Measurements from ENCODE around the gene ATG2B. TPM values are rescaled to one million over a fixed set of nuclear protein-coding genes. Genes with fewer than 3 reads are reported as not detected.

Gene ATG2B
- total RNA-seq, 1 donor from 2014 or later: 15.8 TPM

- intact Hi-C loops (cut with DNase I): no loop called here
- no peaks in the 10 kb centered on the region for H3K36me3 ChIP-seq
Observed at GRCh38 chr14:96261772-96262655, 101.1 kb downstream of the ATG2B start.

GRCh38 chr14:96261053-96261452 is 102.1 kb downstream of the ATG2B start:
- Histone ChIP-seq H3K4me3 (no peak overlapping the region), H3K27ac (no peak overlapping the region), H3K4me1 (no peaks in the 10 kb centered on the region), H3K27me3 (no peaks in the 10 kb centered on the region), H3K36me3 (no peaks in the 10 kb centered on the region), H3K9me3 (peaks cover 0 to 5% of the 10 kb centered on the region in 2 donors)
- intact Hi-C loops (cut with DNase I): no loop called here
- DNase-seq (ENCODE audit: low spot score in 2 of 2): no peak
- TF ChIP-seq CTCF (IDR thresholded peaks at IDR 0.05): no peak

More at GRCh38 chr14:96261772-96262655, 101.1 kb downstream of the ATG2B start:
- DNase-seq (ENCODE audit: low spot score in 2 of 2): no peak
- no peak for TF ChIP-seq CTCF (IDR thresholded peaks at IDR 0.05)
- Histone ChIP-seq H3K4me3 (no peak overlapping the region), H3K4me1 (no peaks in the 10 kb centered on the region), H3K9me3 (peaks cover 0 to 5% of the 10 kb centered on the region in 2 donors), H3K27me3 (no peaks in the 10 kb centered on the region), H3K27ac (no peak overlapping the region)

GRCh38 chr14:96260341-96260821 is 102.8 kb downstream of the ATG2B start:
- intact Hi-C loops (cut with DNase I): no loop called here
- H3K36me3 ChIP-seq: no peaks in the 10 kb centered on the region
- DNase-seq (ENCODE audit: low spot score in 2 of 2): no peak

GRCh38 chr14:96257900-96258299 is 105.2 kb downstream of the ATG2B start:
- Histone ChIP-seq H3K27ac (no peak overlapping the region), H3K36me3 (no peaks in the 10 kb centered on the region), H3K9me3 (peaks cover 0 to 5% of the 10 kb centered on the region in 2 donors), H3K4me3 (no peak overlapping the region), H3K4me1 (no peaks in the 10 kb centered on the region), H3K27me3 (no peaks in the 10 kb centered on the region)
- DNase-seq (ENCODE audit: low spot score in 2 of 2): no peak
- TF ChIP-seq CTCF (IDR thresholded peaks at IDR 0.05): no peak
- intact Hi-C loops (cut with DNase I): no loop called here

More at GRCh38 chr14:96260341-96260821, 102.8 kb downstream of the ATG2B start:
- TF ChIP-seq CTCF (IDR thresholded peaks at IDR 0.05): no peak
- no peaks in the 10 kb centered on the region for H3K4me1 ChIP-seq
- no peak overlapping the region for H3K4me3 ChIP-seq
- H3K9me3 ChIP-seq: peaks cover 0 to 5% of the 10 kb centered on the region in 2 donors
- no peak overlapping the region for H3K27ac ChIP-seq
- no peaks in the 10 kb centered on the region for H3K27me3 ChIP-seq

- intact Hi-C loops (cut with DNase I): no loop called here
- no peaks in the 10 kb centered on the region for H3K27me3 ChIP-seq
- no peak overlapping the region for H3K27ac ChIP-seq
Observed at GRCh38 chr14:96257056-96257455, 106.1 kb downstream of the ATG2B start.

More at GRCh38 chr14:96257056-96257455, 106.1 kb downstream of the ATG2B start:
- Histone ChIP-seq H3K36me3 (no peaks in the 10 kb centered on the region), H3K9me3 (peaks cover 0 to 5% of the 10 kb centered on the region in 2 donors), H3K4me1 (no peaks in the 10 kb centered on the region), H3K4me3 (no peak overlapping the region)
- no peak for TF ChIP-seq CTCF (IDR thresholded peaks at IDR 0.05)
- DNase-seq (ENCODE audit: low spot score in 2 of 2): no peak

Data from ascending aorta (tissue), 2 donors.